ENCODE measurements around the gene TMED7. TPM values are rescaled to one million over a fixed set of nuclear protein-coding genes. Genes with fewer than 3 reads are reported as not detected.

Gene TMED7
- total RNA-seq, 4 donors from 2014 or later, result 100 to 148 (median 120) TPM

- ATAC-seq, result no peak
Observed at GRCh38 chr5:115600766-115601165, 25.1 kb downstream of the TMED7 start.

DNA sequence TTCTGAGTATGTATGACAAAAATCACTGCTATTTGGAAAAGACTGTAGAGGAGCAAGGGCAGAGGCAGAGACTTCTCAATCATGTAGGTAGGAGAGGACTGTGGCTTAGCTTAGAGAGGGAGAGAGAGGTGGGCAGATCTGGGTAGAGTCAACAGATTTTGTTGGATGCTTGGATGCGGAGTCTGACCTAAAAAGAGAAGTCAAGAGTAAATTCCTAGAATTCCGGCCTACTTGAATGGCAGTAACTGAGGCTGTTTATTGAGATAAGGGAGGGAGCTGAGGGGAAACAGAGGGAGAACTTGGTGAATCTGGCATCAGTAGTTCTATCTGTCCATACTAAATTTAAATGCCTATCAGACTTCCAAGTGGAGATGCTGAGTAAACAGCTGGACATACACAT is 25.9 kb downstream of the TMED7 start:
- ATAC-seq, result no peak
- WGBS, 2 donors (ENCODE audit: low coverage in 1 of 2), result 48 to 56% methylated on average over 2 of the region's 2 CpGs
- TF ChIP-seq POLR2AphosphoS5 (IDR thresholded peaks at IDR 0.05) (no peak), EP300 (IDR thresholded peaks at IDR 0.05) (no peak), POLR2A (IDR thresholded peaks at IDR 0.05) (no peak)
- TF ChIP-seq, protein P1, sequence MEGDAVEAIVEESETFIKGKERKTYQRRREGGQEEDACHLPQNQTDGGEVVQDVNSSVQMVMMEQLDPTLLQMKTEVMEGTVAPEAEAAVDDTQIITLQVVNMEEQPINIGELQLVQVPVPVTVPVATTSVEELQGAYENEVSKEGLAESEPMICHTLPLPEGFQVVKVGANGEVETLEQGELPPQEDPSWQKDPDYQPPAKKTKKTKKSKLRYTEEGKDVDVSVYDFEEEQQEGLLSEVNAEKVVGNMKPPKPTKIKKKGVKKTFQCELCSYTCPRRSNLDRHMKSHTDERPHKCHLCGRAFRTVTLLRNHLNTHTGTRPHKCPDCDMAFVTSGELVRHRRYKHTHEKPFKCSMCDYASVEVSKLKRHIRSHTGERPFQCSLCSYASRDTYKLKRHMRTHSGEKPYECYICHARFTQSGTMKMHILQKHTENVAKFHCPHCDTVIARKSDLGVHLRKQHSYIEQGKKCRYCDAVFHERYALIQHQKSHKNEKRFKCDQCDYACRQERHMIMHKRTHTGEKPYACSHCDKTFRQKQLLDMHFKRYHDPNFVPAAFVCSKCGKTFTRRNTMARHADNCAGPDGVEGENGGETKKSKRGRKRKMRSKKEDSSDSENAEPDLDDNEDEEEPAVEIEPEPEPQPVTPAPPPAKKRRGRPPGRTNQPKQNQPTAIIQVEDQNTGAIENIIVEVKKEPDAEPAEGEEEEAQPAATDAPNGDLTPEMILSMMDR (IDR thresholded peaks at IDR 0.05), result no peak
- Histone ChIP-seq H3K4me1 (peaks cover 0 to 59% (median 11%) of the 10 kb centered on the region in 3 donors), H3K27ac (no peak overlapping the region), H3K9me3 (no peaks in the 10 kb centered on the region), H3K4me3 (no peak overlapping the region), H3K36me3 (no peaks in the 10 kb centered on the region), H3K27me3 (no peaks in the 10 kb centered on the region)

More at GRCh38 chr5:115600766-115601165, 25.1 kb downstream of the TMED7 start:
- Histone ChIP-seq H3K27me3 (no peaks in the 10 kb centered on the region), H3K36me3 (no peaks in the 10 kb centered on the region), H3K4me1 (peaks cover 0 to 59% (median 11%) of the 10 kb centered on the region in 3 donors), H3K27ac (peak overlapping the region in 1 of 4 donors; percentile 97), H3K4me3 (peak overlapping the region; percentile 78 to 90), H3K9me3 (no peaks in the 10 kb centered on the region)
- 72 to 80% methylated on average over 3 of the region's 3 CpGs for WGBS, 2 donors (ENCODE audit: low coverage in 1 of 2)
- TF ChIP-seq, protein P1 (IDR thresholded peaks at IDR 0.05), result no peak
- TF ChIP-seq EP300 (IDR thresholded peaks at IDR 0.05), result no peak
- no peak for TF ChIP-seq POLR2AphosphoS5 (IDR thresholded peaks at IDR 0.05)
- TF ChIP-seq POLR2A (IDR thresholded peaks at IDR 0.05), result no peak

DNA sequence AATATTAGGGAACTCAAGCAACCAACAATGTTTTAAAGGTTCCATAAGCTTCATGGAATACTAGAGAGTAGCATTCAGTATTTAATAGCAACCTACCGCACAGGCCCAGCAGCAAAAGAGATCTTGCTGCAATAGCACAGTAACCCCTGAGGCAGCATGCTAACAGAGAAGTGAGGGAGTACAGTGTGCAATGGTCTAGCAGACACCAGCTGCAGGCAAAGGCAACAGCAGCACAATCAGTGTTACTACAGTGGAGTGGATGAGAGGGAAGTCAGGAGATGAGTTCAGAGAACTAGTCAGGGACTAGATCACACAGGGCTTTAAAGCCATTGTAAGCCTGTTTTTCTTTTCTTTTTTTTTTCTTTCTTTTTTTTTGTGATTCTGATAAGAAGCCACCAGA is 26.3 kb downstream of the TMED7 start:
- ATAC-seq, result peak; percentile 26
- Histone ChIP-seq H3K9me3 (no peaks in the 10 kb centered on the region), H3K4me1 (peaks cover 0 to 56% (median 11%) of the 10 kb centered on the region in 3 donors), H3K27me3 (no peaks in the 10 kb centered on the region), H3K36me3 (no peaks in the 10 kb centered on the region), H3K27ac (no peak overlapping the region), H3K4me3 (no peak overlapping the region)
- WGBS, 2 donors (ENCODE audit: low coverage in 1 of 2), result 45 to 57% methylated on average over 1 of the region's 1 CpG
- TF ChIP-seq EP300 (IDR thresholded peaks at IDR 0.05) (no peak), POLR2AphosphoS5 (IDR thresholded peaks at IDR 0.05) (no peak), POLR2A (IDR thresholded peaks at IDR 0.05) (no peak)
- TF ChIP-seq, protein P1 (IDR thresholded peaks at IDR 0.05), result no peak

GRCh38 chr5:115594128-115595047 is 31.4 kb downstream of the TMED7 start:
- 75 to 83% methylated on average over 2 of the region's 2 CpGs for WGBS, 2 donors (ENCODE audit: low coverage in 1 of 2)
- Histone ChIP-seq H3K27ac (no peak overlapping the region), H3K4me1 (peaks cover 0 to 15% (median 6%) of the 10 kb centered on the region in 3 donors), H3K27me3 (no peaks in the 10 kb centered on the region), H3K9me3 (no peaks in the 10 kb centered on the region), H3K4me3 (no peak overlapping the region), H3K36me3 (no peaks in the 10 kb centered on the region)
- TF ChIP-seq POLR2AphosphoS5 (IDR thresholded peaks at IDR 0.05), result no peak
- ATAC-seq, result no peak

DNA sequence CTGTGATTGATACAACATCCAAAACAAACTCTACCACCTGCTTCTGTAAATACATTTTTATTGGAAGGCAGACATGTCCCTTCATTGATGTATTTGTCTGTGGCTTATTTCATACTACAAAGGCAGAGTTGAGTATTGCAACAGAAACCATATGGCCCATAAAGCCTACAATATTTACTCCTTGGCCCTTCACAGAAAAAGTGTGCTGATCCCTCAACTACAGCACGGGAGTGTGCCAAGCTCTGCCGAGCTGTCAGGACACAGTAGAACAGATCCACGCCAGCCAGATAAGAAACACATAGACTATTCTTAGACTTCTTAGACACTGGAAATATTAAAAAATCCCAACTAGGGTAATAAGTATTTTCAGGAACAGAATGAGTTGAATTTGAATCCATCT is 36.8 kb downstream of the TMED7 start:
- peaks cover 0 to 20% (median 4%) of the 10 kb centered on the region in 3 donors for H3K4me1 ChIP-seq
- ATAC-seq, result no peak
- TF ChIP-seq EP300 (IDR thresholded peaks at IDR 0.05) (no peak), POLR2A (IDR thresholded peaks at IDR 0.05) (no peak)
- TF ChIP-seq, protein P1 (IDR thresholded peaks at IDR 0.05), result no peak

More for the DNA sequence above, 36.8 kb downstream of the TMED7 start:
- H3K4me3 ChIP-seq, result no peak overlapping the region
- H3K9me3 ChIP-seq, result no peaks in the 10 kb centered on the region
- 23 to 40% methylated on average over 3 of the region's 3 CpGs for WGBS, 2 donors (ENCODE audit: low coverage in 1 of 2)
- H3K27me3 ChIP-seq, result no peaks in the 10 kb centered on the region
- no peak overlapping the region for H3K27ac ChIP-seq
- no peaks in the 10 kb centered on the region for H3K36me3 ChIP-seq

Data from gastroesophageal sphincter (tissue), 4 donors.